GM19452 (cell line): ENCODE results near the gene VPS41.
"Not testable (repeated sequence)": the region's sequence is repeated elsewhere in the genome, so short reads cannot be mapped to it uniquely, and the experiment has no call there.

ENCODE experiments used
- ATAC-seq: cut with Tn5 transposase; IDR thresholded peaks from one replicate; pipeline ENCODE4 v1.9.1; 2021; ENCODE audit not compliant: unreplicated experiment

Gene VPS41

DNA sequence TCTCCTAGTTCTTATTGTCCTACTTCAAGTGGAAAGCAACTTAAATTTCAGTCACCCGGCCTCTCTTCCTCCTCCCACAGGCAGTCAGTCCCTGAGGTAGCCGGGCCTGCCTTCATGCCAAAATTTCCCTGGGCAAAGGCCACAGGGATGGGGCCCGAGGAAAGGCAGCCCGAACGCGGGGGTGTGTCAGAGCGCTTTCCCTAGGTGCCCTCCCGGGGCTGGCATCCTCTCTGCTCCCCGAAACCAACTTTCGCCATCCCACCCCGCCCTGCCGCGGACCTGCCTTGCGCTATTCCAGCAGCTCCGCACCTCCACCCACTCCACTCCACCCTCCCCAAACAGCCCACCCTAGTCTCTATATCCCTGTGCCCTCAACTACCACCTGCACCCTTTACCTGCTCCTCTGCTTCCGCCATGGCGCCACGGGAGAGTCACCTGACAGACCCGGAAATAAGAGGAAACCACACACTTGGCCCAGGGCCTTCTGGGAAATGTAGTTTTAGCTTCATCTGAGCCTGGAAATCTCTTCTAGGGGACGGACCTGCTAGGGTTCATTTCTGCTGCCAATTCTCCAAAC is at the start of gene VPS41:
Gene VPS41 (minus strand): TSS at position 433 of the 577 bp plus-strand sequence. CDS start 17 bp downstream, at position 416.
- peak; percentile 98 for ATAC-seq

DNA sequence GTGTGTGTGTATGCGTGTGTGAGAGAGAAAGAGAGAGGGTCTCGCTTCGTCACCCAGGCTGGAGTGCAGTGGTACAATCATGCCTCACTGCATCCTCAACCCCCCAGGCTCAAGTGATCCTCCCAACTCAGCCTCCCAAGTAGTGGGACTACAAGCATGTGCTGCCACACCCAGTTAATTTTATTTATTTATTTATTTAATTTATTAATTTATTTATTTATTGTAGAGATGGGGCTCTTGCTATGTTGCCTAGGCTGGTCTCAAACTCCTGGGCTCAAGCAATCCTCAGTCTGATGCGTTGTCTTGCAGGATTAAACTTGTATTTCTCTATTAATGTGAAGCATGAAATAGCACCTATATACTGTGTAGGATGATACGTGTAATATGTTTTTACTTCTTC is 46.9 kb upstream of the VPS41 start:
- no peak for ATAC-seq

DNA sequence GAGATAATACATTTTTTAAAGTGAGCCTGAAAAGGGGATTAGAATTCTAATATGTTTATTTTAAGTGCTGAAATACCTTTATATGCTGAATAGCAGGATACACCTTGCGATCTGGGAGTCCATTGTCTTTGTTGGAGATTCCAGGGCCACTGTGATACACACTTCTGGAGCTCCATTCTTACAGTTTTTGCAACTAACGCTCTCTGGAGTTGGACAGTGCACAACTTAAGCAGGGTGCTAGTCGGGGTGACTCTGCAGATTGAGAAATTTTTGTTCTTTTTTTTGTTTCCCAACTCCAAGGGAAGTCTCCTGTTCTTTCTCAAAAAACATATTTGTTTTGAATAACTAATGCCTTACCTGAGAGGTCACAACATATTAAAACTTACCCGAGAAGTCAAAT is 45.0 kb upstream of the VPS41 start:
- no peak for ATAC-seq

DNA sequence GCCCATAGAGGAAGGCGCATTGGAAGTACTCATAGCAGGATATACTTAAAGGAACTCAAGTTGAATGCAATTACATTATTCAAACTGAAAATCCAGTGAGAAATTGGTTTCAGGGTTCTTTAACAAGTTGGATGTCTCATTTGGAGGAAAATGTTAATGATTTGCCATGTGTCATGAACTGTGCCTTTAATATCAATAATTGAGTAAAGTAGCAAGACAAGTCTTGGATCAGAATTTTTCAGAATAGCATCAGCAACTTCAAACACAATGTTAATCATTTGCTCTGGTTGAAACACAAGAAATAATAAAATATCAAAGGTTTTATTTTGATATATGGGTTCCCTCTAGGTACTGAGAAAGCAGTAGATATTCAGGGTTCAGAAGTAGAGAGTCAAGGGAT is 44.2 kb upstream of the VPS41 start:
- ATAC-seq, result no peak

DNA sequence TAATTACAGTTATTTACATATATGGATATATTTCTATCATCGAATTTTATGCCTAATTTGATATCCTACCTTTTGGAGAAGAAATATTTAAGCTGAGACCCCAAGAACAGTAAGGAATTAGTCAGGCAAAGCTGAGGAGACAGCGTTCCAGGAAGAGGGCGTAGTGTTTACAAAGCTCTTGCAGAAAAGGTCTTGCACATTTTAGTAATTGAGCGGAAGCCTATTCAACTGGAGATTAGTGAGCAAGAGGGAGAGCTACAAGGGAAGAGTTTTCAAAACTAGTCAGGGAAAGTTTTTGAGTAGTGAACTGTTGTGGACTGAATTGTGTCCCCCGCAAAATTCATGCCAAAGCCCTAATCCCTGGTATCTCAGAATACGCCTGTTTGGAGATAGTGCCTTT is 42.2 kb upstream of the VPS41 start:
- ATAC-seq, result no peak

DNA sequence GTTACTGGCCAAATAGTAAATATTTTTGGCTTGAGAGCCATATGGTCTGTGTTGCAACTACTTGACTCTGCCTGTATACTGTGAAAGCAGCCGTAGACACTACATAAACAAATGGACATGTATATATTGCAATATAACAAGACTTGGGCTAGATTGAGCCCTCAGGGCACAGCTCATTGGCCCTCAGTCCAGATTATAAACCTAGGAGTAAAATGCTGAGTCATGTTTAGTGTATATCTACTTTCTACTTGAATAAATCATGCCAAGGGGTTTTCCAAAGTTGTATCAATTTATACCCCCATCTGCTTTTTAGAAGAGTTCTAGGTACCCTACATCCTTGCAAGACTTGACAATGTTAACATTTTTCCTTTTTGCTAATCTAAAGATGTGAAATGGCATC is 41.3 kb upstream of the VPS41 start:
- no peak for ATAC-seq

DNA sequence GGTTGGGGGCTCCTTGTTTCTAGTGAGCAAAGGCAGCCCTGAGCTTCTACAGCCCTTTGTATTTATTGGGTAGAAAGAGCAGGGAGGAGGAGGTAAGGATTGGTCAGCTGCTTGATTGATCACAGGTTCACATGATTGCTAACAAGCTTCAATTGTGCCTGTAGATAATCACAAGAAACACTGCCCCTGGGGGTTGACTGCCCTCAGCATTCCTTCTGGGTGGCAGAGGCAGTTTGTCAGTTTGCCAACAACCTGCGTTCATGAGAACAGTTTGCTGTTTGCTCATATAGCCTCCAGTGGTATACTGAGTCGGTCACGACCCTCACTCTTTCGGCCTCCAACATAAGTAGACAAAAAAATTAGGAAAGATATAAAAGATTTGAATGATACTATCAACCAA is 38.5 kb upstream of the VPS41 start:
- ATAC-seq, result not testable (repeated sequence)

DNA sequence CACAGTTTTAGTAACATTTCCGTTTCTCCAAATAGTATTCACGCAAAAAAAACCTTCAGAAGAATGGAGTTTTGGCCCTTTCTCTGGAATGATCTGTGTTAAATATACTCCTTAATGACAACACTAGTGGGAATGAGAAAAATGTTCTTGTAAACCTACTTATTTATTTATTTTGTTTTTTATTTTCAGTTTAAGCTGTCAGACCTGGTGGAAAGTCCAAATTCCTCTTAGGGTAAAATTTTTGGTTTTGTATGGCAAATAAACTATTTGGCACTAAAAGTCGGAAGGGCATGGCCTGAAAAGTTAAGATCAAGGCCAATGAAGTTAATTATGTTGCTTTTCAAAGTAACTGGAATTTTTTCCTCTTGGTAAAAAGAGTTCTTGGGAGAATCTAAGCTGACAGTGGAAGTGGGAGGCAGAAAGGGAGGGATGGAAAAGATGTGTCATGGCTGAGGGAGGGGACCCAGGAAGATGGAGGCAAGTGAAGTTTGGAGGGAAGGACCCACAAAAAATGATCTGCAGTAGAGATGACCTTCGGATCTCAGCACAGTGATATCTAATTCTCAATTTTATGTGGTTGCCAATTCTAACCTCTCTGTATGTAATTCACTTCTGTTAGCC is 33.5 kb upstream of the VPS41 start:
- no peak for ATAC-seq

DNA sequence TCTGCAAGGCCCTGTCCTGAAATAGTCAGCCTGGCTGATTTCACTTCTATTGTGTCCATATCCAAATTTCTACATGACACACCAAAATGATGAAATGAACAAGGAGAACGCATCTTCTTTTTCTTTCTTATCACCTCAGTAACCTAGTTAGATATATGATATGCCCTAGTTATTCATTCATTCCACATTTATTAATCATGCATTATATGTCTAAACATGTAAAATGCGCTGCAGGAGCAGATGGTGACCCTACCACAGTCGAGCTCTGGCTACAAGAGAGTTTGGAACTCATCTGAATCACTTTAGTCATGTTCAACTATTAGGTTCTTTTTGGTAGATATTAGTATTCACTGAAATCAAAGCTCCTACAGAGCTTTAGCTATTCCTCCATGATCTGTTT is 31.8 kb upstream of the VPS41 start:
- ATAC-seq, result no peak

DNA sequence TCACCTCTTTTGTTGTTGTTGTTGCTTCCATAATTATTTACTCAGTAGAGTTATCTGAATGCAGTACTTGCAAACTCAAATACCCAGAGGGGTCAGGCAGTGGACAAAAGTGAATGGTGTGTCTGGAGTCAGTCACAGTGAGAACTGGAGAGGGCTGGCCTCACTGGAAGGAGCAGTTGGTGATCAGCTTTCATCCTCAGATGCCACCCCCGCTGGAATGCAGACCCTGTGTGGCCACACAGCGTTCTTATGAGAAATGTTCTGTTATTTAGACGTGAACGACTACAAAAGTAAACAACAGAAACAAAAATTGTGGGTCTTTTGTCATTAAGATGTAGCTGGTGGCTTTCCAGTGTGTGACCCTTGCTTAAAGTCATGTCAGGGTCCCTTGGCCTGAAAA is 29.6 kb upstream of the VPS41 start:
- ATAC-seq, result no peak

DNA sequence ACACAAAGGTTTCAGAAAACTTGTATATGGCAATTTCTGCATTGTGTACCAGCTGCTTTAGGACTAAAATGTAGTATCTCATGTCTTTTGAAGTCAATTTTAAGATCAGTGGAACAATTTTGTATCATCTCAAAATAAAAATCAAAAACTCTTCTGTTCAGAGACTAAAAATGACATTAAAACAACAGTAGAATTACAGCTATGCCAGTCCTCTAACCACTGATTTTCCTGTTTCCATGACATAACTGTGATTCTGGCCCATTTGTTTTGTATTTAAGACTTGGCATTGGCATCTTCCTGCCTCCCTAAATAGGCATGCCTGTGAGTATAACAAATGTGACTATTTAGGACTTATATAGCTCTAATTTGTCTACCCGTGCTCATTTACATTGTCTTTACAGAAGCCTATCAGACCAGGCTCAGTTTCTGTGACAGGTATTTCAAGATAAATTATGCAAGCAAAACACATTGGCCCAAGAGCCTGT is 29.1 kb upstream of the VPS41 start:
- no peak for ATAC-seq

DNA sequence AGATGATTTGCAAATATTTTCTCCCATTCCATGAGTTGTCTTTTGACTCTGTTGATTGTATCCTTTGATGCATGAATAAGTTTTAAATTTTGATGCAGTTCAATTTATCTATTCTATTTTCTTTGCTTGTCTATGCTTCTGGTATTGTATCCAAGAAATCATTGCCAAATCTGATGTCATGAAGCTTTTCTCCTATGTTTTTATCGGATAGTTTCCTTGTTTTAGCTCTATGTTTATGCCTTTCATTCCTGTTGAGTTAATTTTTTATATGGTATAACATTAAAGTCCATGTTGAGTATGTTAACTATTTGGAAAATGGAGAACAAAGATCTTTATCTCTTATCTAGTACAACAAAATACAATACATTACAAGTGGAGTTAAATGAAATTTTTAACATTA is 27.6 kb upstream of the VPS41 start:
- no peak for ATAC-seq

DNA sequence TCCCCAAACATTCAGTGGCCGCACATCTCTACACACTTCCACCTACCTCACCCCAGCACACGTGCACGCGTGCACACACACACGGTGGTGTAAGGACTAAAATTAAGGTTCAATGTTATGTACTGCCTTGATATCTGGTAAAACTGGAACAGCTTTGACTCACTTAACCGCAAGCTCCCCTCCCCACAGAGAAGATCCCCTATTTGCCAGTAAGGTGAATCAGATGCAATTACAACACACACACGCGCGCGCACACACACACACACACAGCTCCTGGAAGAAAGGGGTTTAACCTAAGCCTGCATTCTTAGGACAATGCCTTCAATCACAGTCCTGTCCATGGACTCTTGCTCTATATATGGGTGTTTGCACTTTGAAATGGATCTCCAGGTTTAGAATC is 25.5 kb upstream of the VPS41 start:
- ATAC-seq, result no peak

DNA sequence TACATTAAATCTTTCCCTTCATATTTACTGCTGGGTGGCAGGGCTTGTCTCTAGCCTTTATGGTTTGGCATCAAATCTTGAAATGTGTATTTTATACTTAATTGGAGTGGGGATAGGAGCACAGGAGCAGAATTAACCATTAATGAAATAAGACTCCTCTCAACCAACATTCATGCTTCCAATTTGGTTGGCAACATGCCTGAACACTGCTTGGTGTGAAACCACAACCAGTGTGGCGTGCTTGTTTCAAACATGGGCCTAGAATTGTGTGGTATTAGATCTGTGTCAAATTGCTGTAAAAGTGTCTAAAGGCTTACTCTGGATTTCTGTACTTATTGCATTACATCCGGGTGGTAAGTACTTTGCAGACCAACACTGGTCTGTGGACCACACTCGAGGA is 25.1 kb upstream of the VPS41 start:
- no peak for ATAC-seq

DNA sequence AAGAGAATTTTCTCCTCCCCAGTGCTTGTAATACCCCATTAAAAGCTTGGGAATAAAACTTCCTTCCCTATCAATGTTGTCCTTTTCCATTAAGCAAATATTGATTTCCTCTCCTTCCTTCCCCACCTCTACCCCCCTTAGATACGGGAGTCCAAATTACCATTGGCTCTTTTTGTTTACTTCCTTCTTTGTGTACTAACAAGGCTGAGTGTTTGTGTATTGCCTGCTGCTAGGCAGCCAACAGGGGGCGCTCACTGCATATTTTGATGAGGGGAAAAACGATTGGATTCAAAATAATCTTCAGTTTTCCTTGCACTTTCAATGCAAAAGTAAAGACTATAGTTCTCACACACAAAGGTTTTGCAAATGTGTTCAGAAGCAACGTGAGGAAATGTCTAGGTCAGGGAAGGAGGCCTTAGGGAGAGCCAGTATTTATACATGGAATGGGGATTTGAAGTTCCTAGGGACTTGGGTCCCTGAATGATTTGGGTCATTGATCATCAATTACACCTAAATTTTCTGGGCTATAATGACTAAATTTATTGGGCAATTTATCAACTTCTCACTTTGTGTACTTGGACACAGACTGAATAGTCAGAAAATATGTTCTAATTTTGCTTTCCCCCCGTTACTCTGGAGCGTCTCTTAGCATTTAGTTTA is 23.6 kb upstream of the VPS41 start:
- peak; percentile 85 for ATAC-seq

DNA sequence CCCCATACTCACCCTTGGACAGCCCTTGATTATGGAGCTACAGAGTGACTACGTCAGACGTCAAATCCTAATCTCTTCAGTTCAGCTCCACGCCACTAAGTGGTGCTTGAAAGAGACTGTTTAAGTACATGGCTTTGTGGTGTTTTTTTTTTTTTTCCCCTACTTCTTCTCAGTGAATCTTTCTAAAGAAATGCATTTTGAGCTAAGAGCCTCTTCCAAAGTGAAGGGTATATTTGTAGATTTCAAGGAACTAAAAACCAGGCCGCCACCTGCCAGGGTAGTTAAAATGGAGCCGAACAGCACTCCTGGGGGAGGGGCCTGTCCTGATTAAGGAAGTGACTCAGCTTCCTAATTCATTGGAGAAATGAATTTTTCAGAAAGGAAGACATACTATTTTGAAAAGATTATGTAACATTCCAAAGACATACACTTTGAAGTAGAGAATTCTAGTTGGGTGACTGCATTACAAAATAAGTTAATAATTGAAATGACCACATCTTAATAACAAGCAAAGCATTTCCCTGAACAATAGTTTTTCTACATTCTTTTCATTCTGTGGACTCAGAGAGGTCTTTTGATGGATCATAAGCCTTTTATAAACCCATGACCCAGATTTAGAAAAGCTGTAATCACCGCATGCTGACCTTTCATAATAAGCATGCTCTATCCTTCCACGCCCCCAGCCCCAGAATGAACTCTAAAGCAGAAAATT is 20.6 kb upstream of the VPS41 start:
- ATAC-seq, result no peak

DNA sequence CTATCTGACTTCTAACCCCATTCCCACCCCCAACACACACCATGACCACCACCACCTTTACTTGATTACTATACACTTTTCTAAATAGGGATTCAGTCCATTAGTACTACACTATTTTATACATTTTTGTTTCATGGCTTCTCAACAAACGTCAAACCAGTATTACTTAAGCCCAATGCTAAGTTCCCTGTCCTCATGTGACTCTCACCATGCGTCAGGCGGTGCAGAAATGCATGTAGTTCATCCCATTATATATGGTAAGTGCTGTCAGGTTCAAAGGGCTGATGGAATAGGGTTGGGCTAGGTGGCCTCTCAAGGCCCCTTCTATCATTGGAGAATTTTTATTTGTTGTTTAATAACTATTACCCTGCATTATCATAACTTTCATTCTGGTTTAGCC is 19.5 kb upstream of the VPS41 start:
- ATAC-seq, result no peak

DNA sequence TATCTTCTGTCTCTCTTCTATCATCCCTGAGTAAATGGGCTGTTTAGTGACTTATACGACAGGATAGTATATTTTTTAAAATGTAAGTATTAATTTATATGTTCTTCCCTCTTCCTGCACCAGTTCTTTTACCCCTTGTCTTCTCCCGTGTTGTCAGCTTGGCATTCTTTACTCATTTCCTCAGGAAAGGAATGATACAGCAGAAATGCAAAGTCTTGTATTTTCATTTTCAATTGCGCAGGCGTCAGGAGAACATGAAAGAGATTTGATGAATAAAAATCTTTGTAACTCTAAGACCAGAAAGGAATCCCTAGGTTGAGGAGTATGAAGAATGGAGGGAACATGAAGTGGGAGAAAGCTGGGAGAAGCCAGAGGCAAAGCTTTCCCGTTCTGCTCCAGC is 18.8 kb upstream of the VPS41 start:
- no peak for ATAC-seq

DNA sequence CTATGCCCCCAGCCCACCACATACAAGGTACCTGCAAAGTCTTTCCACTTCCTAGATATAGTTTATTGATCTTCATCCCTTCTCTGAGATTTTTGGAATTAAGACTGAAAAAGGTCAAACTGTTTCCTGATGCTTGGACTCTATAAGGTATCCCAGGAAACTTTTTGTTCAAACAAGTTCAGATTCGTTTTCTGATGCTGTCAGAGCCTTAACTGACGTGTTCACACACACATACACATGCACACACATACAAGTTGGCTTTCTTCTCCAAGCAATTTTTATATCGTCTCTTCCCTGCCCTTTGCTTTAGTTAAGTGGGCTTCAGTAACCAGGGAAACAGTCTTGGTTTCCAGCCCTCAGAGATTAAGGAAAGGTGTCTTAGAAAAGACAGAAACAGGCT is 11.7 kb upstream of the VPS41 start:
- ATAC-seq, result no peak

DNA sequence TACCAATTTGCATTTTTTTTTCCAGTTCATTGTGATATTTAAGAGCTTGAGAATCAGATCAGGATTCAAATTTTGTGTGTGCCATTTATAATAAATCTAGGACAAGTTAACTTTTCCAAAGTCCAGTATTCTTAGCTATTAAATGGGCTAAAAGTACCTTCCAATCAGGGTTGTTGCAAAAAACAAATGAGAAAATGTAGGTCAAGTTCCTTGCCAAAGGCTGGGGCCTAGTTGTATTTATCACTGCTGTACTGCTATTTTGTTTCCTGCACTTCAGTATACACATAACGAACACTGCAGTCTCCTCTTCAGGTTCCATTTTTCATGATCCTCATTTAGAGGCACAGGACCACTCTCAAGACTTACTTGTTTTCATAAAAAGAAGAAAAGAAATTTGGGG is 7.4 kb upstream of the VPS41 start:
- ATAC-seq, result no peak

DNA sequence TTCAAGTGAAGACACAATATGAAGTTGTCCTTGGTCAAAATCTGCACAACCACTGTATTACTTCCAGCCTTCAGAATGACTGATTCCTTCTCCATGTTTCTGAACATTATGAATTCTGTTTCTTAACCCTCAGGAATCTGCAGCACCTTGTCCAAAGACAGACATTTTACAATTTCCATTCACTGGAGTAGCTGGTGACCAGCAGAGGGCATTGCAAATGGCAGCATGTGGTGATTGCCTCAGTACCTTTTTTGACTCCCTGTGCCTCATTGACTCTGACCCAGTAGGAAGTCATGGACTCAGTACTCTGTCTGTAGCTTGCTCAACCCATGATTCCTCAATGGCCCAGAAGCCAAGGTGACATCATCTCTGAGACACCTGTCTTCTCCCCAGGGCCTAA is 879 bp upstream of the VPS41 start:
- no peak for ATAC-seq

DNA sequence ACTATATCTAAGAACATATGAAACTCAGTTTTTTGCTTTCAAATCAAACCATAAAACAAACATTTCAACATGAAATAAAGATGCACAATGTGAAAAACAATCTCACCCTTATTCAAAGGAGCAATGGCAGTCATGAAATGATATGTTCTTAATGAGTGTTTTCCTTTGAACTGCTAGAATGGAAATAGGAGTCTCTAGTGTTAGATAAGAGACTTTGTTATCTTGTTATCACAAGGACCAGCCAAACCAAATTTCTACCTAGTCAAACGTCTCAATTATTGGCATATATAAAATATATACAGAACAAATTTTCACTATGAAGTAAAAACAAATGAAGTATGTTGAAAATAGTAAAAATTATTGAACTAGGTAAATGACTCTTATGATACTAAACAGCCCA is 1.2 kb downstream of the VPS41 start:
- ATAC-seq, result no peak
